Body of pancreas (tissue), 4 donors: Measurements from ENCODE around the gene TANC1.

ENCODE experiments used
- CTCF ChIP-seq, 7 experiments: fragments of 450-650 bp in 4 of 7; fragments of 200-600 bp in 3 of 7; sonication (generic) in 3 of 7; IDR thresholded peaks; one replicate each; pipeline ENCODE4 v1.5.1; 2016 to 2019; ENCODE audit warnings: antibody characterized with exemption in 7 of 7
- POLR2A ChIP-seq, 3 donors: fragments of 450-650 bp; IDR thresholded peaks; one replicate each; pipeline ENCODE4 v1.6.1; 2016; ENCODE audit warnings: antibody characterized with exemption in 3 of 3, mild to moderate bottlenecking in 2 of 3

- TF ChIP-seq POLR2A (IDR thresholded peaks at IDR 0.05) (no peak), CTCF (IDR thresholded peaks at IDR 0.05) (no peak)
Measured at GRCh38 chr2:159201360-159202063, 233.1 kb downstream of the TANC1 start.
